GM21576 (cell line): Measurements from ENCODE around the gene ARHGAP1.
"Not testable (repeated sequence)": the region's sequence is repeated elsewhere in the genome, so short reads cannot be mapped to it uniquely, and the experiment has no call there.

ENCODE experiments used
- ATAC-seq: cut with Tn5 transposase; IDR thresholded peaks from one replicate; pipeline ENCODE4 v1.9.1; 2021; ENCODE audit warnings: mild to moderate bottlenecking, moderate library complexity; ENCODE audit not compliant: unreplicated experiment

ARHGAP1 gene

DNA sequence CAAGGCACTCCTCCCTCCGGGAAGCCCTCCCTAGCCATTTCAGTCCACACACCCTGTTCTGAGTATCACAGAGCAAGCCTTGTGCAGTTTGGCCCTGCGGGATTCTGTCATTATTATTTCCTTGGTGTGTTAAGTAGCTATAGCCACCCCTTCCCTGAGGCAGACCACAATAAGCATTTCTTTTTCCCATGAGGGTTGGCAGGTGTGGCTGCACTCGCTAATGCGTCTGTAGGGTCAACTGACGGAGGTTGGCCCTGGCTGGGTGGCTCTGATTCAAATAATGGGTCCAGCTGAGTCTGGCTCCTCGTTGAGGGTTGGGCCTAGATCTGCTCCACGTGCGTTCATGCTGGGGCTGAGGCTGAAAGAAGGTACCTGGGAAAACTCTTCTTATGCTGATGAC is 23.7 kb upstream of the ARHGAP1 start:
- no peak for ATAC-seq

DNA sequence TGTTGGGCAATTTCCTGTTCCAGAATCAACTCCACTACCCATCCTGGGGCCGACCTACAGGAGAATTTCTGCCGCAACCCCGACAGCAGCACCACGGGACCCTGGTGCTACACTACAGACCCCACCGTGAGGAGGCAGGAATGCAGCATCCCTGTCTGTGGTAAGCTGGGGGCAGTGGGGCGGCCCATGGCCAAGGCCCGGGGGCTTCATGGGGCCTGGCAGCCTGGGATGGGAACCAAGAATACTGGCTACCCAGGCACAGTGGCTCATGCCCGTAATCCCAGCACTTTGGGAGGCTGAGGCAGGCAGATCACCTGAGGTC is 22.9 kb upstream of the ARHGAP1 start:
- no peak for ATAC-seq

DNA sequence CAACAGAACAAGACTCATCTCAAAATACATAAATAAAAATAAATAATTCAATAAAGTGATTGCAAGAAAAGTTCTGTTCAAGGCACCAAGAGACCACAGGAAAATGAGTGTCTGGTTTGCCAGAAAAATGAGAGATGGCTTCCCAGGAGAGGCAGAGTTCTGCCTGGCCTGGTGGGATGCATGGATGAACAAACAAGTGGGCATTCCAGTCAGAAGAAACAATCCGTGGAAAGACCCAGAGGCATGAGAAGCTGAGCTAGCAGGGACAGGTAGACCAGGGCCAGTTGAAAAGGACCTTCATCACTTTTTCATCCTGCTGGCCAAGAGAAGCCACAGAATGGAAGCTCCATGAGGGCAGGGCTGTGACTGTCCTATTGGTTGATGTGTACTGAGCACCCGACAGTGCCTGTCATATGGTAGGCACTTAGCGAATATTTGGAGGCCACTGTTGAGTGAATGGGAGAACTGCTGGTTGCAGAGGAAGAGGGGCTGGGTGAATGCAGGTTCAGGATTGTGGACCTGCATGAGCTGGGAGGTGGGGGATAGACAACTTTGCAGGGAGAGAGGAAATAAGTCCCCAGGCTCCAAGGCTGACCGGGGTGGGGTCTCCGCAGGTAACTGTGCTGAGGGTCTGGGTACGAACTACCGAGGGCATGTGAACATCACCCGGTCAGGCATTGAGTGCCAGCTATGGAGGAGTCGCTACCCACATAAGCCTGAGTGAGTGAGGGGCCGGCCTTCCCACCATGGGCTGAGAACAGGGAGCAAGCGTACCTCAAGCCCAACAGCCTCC is 22.3 kb upstream of the ARHGAP1 start:
- no peak for ATAC-seq

DNA sequence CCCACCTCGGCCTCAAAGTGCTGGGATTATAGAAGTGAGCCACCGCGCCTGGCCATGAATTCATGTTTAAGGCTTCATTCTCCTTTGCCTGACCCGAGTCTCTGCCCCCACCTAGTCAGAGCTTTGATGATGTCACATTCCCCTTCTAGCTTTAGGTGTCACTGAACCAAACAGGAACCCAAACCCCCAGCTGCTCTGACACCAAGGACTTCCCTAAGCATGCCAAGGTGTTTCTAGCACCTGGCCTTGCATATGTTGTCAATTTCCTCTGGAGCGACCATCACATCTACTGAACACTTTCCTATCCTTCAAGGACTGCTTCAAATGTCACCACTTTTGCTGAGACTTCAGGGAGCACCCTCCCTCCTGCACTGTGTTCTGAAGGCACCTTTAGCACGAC is 20.9 kb upstream of the ARHGAP1 start:
- no peak for ATAC-seq

DNA sequence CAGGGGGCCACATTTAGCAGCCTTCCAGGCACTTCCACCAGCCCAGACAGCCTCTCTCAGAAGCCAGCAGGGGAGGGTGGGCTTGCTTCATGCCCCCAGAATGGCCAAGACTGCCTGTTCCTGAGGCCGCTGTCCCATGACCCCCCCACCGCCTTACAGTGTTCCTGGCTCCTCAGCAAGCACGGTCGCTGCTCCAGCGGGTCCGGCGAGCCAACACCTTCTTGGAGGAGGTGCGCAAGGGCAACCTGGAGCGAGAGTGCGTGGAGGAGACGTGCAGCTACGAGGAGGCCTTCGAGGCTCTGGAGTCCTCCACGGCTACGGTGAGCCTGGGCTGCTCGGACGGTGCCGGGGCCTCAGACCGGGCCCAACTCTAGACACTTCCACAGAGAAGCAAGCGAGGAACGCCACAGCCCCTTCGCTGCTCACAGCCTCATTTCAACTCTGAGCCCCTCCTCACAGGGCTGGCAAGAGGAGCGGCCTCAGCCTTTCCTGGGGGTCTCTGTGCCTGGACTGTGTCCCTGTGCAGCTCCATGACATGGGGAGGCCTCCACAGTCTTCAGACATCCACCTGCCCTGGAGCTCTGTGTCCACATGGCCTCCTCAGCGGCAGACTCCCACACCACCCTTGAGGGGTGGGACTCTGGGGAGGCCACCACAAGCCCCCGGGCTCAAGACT is 19.3 kb upstream of the ARHGAP1 start:
- ATAC-seq: no peak

DNA sequence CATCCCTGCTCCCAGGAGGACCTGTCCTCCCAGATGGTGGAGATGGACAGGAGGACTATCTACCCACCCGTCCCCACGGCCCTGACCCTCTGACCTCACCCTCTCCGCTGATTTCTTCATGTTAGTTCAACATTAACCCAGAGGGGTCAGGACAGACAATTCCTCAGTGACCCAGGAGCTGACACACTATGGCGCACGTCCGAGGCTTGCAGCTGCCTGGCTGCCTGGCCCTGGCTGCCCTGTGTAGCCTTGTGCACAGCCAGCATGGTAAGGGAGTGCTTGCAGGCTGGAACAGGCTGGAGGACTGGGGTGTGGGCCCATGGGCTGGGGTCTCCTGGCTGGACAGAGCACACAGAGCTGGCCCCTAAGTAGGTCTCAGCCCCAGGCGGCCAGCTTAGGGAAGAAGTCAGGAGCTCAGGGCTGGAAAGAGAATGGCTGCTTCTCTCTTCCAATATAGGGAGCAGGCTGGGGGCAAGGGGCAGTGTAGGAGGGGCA is 18.7 kb upstream of the ARHGAP1 start, which contains the start of gene F2:
Gene F2 (plus strand): TSS at position 166 of the 495 bp plus-strand sequence. CDS start 23 bp downstream, at position 189.
- no peak for ATAC-seq

DNA sequence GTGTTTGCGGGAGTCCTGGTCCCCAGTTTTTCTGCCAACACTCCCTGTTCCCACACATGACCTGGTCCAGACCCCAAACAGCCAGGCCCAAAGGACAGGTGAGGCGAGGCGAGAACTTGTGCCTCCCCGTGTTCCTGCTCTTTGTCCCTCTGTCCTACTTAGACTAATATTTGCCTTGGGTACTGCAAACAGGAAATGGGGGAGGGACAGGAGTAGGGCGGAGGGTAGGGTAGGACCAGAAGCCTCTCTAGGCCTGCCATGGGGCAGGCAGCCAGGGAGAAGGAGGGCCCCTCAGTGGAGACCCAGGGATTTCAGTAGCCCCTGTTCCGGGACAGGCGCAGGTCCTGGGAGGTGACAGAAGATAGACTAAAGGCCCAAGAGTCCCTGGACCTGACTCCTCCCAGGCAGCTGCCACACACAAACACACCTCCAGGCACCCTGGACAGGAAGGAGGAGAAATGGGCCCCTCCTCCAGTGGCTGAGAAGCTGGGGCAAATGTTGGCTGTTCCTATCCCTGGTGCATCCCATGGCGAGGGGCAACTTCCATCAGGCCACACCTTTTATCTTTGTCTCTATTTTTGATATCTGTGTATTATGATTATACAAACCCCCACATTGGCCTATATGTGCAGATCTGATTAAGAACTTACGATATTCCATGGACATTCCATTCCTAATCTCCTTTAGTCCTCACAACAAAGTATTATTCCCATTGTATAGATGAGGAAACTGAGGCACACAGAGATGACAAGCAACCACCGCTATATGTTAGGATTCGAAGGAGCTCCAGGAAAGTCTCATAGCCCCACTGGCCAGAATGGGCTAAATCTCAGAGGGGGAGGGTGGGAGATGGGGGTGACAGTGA is 18.0 kb upstream of the ARHGAP1 start:
- ATAC-seq: no peak

DNA sequence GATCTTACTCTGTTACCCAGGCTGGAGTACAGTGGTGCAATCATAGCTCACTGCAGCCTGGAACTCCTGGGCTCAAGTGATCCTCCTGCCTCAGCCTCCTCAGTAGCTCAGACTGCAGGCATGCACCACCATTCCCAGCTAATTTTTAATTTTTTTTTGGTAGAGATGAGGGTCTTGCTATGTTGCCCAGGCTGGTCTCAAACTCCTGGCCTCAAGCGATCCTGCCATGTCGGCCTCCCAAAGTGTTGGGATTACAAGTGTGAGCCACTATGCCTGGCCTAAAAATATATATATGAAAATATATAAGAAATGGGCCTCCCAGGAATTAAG is 17.4 kb upstream of the ARHGAP1 start:
- ATAC-seq: not testable (repeated sequence)

DNA sequence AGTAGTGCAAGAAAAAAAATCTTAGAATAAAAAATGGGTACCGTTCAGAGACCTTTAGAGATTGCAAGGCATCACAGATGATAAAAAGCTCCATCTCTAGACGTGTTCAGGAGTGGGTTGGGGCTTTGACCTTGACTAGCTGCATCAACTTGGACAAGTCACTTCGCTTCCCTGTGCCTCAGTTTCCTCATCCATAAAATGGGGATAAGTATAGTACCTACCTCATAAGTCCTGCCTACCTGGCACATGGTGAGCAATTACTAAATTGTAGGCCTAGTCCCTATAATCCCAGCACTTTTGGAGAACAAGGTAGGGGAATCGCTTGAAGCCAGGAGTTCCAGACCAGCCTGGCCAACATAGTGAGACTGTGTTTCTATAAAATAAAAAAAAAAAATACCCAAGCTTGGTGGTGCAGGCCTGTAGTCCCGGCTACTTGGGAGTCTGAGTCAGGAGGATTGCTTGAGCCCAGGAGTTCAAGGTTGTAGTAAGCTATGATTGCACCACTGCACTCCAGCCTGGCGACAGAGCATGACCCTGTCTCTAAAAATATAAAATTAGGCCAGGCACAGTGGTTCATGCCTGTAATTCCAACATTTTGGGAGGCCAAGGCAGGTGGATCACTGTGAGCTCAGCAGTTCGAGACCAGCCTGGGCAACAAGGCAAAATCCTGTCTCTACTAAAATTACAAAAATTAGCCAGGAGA is 12.6 kb upstream of the ARHGAP1 start:
- no peak for ATAC-seq

DNA sequence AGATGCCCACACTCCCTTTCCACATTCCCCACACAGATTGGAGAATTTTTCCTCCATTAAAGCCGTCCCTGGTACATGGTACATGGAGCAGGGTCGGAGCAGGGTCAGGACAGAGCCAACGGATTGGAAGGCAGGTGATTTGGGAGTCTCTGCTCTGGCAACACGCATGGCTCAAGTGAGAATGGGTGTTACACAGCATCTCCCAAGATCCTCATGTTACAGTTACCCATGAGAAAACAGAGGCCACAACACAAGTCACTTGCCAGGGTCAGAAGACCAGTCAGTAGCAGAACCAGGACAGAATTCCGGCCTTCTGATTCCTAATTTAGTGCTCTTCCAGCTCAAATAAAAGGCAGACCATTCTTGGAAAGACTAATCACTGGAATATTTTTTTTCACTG is 10.9 kb upstream of the ARHGAP1 start:
- no peak for ATAC-seq

DNA sequence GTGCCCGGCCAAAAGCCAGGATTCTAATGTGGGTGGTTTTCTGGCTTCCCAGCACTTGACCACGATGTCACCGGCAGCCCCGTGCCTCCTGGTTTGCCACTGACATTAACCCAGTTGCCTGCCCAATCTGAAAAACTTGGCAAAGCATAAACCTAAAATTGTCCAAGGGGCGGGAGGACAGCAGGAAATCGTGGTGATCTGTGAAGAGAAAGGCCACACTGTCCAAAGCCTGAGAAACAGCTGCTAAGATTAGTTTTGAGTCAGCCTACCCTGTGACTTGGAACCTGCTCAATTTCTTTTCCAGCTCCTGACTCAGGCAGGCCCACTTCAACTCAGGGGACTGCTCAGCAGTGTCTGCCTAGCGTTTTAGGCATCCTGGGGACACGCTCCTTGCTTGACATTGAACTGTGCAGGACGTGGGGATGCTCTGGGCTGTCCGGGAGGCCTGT is 10.4 kb upstream of the ARHGAP1 start:
- no peak for ATAC-seq

DNA sequence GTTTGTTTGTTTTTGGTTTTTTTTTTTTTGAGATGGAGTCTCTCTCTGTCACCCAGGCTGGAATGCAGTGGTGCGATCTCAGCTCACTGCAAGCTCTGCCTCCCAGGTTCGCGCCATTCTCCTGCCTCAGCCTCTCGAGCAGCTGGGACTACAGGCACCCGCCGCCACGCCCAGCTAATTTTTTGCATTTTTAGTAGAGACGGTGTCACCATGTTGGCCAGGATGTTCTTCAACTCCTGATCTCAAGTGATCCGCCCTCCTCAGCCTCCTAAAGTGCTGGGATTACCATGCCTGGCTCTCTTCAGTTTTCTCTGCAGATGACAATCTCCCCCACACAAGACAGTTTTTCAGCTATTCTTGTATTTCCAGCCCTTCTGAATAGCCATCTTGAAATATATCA is 8.9 kb upstream of the ARHGAP1 start:
- not testable (repeated sequence) for ATAC-seq

DNA sequence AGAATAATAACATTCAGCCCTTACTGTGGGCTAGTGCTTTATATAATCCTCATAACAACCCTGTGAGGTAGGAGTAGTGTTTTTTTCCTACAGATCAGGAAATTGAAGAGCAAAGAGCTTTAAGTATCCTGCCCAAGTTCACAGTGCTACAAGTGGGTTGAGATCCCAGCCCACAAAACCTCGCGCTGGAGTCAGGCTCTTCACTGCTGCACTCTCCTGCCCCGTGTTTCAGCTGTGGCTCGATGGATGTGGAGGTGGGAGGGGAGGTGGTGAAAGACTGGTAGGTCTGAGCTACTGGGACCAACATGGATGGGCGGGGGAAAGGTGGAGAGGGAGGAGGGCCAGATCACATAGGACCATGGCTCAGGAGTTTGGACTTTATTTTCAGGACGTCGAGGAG is 6.5 kb upstream of the ARHGAP1 start:
- no peak for ATAC-seq

DNA sequence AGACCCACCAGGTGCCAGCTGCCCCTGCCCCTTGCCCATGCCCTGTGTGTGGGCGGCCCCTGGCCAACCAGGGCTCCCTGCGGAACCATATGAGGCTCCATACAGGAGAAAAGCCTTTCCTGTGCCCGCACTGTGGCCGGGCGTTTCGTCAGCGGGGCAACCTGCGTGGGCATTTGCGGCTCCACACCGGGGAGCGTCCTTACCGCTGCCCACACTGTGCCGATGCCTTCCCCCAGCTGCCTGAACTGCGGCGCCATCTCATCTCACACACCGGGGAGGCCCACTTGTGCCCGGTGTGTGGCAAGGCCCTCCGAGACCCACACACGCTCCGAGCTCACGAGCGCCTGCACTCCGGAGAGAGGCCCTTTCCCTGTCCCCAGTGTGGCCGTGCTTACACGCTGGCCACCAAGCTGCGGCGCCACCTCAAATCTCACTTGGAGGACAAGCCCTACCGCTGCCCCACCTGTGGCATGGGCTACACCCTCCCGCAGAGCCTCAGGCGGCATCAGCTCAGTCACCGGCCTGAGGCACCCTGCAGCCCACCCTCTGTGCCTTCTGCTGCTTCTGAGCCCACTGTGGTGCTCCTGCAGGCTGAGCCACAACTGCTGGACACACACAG is 4.8 kb upstream of the ARHGAP1 start:
- no peak for ATAC-seq

DNA sequence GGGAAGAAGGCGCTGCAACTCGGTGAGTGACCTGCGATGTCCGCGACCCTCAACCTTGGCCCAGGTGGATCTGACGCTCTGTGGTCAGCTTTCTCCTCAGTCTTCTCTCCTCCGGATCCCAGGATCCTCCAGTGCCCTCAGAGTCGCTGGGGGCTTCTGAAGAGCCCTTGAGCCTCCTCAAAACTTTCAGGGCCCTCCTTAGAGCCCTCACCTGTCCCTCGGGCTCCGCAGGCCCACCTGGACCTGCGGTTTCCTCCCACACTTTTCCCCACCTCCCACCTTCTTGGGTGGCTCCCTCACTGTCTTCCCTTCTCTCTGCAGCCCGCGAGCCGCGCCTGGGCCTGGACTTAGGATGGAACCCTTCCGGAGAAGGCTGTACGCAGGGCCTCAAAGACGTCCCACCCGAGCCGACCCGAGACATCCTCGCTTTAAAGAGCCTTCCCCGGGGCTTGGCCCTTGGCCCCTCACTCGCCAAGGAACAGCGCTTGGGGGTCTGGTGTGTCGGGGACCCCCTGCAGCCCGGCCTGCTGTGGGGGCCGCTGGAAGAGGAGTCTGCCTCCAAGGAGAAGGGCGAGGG is 747 bp upstream of the ARHGAP1 start:
- ATAC-seq: no peak

DNA sequence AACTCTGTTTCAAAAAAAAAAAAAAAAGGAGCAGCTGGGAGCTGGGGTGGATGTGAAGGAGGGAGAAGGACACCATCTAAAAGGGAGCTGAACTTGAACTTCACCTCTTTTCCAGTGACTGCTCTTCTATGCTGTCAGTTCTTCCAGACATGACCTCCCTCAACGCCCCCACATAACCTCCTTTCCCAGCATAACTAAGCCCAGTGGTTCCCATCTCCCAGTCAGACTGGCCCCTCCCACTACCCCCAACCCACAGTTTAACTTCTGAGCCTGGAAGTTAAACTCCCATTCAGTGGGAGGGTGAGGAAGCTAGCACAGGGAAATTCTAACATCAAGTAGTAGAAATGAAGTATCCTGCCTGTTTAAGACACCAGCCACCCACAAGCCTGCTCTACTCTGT is 1.8 kb downstream of the ARHGAP1 start:
- ATAC-seq: no peak

DNA sequence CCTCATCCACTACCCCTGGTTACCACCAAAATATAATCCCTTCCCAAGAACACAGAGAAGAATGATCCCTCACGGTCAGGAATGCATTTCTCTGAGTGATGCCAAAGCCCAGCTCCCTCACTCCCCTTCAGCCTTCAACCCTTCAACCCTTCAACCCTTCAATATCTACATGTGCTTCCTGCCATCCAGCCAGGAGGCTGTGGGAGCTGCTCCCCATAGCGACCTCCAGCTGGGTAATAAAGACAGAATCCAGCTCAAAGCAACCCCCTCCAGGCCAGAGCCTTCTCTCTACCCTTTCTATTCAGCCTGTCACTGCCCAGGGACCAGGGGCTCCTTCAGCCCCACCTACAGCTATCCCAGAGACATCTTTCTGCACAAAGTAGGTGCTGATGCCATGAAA is 2.7 kb downstream of the ARHGAP1 start:
- ATAC-seq: no peak

DNA sequence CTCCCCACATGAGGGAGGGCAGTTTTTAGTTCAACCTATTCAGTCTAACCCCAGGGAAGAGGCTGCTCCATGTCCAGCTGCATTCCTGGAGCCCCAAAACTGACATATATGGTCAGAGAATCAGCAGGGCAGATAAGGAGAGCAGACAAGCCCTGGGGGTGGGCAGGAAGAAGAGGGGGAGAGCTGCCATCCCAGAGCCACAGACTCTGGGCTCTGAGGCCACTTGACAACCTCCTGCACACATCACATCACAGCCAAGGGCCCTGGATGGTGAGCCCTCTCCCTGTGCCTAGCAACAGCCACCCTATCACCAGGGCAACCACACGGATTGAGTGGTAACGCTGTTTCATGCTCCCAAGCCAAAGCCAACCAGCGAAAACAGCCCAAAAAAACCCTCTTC is 3.1 kb downstream of the ARHGAP1 start:
- no peak for ATAC-seq

DNA sequence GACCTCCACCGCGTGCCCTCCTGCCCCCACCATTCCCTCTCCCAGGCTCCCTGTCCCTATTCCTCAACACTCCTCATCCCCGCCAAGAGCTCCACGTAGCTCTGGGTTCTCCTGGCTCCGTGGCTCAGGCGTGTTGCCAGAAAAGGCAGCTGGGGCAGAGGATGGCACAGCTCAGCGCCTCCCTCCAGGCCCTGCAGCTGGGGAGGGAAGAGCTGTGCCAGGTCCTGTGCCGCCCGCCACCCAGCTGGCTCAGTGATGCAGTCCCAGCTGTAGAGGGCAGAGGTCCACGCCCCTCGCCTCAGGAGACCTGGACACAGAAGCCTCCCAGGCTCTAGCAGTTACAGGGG is 4.2 kb downstream of the ARHGAP1 start:
- ATAC-seq: no peak
